Skin of body (tissue), 2 donors: Measurements from ENCODE around the gene BNIP5. TPM values are rescaled to one million over a fixed set of nuclear protein-coding genes. Genes with fewer than 3 reads are reported as not detected.
A peak's percentile ranks its signal among the peaks of the same experiment; 100 is the strongest.
"Not testable (repeated sequence)": the region's sequence is repeated elsewhere in the genome, so short reads cannot be mapped to it uniquely, and the experiment has no call there.

ENCODE experiments used
- DNase-seq: peaks from one replicate; lab custom pipeline; 2025; lab: John Stamatoyannopoulos, UW
- total RNA-seq: library from RNA; depleted of rRNA; stranded (reverse); fragments of >200 nt; gene quantifications from one replicate; pipeline ENCODE4 v1.2.3, GENCODE V29; 2014

BNIP5 gene
- total RNA-seq, 1 donor from 2014 or later: 0.10 TPM

- DNase-seq: no peak
These were observed 28.2 kb upstream of the BNIP5 start for GRCh38 chr6:36364669-36365479.

GRCh38 chr6:36364061-36364635, 27.5 kb upstream of the BNIP5 start:
- not testable (repeated sequence) for DNase-seq

GRCh38 chr6:36363371-36363752, 26.7 kb upstream of the BNIP5 start:
- DNase-seq: not testable (repeated sequence)

- DNase-seq: no peak
These were observed 26.1 kb upstream of the BNIP5 start for GRCh38 chr6:36362551-36363370.

GRCh38 chr6:36361071-36361470, 24.4 kb upstream of the BNIP5 start:
- DNase-seq: no peak

GRCh38 chr6:36360241-36361054, 23.8 kb upstream of the BNIP5 start:
- DNase-seq: peak; percentile 72

GRCh38 chr6:36358226-36358915, 21.7 kb upstream of the BNIP5 start:
- DNase-seq: no peak

GRCh38 chr6:36357872-36358225, 21.2 kb upstream of the BNIP5 start:
- no peak for DNase-seq

- DNase-seq: no peak
These were observed 19.1 kb upstream of the BNIP5 start for GRCh38 chr6:36355819-36356218.

GRCh38 chr6:36353411-36353915, 16.8 kb upstream of the BNIP5 start:
- no peak for DNase-seq

GRCh38 chr6:36352477-36353157, 15.9 kb upstream of the BNIP5 start:
- DNase-seq: no peak

GRCh38 chr6:36350681-36351571, 14.2 kb upstream of the BNIP5 start:
- no peak for DNase-seq

- DNase-seq: no peak
These were observed 13.4 kb upstream of the BNIP5 start for GRCh38 chr6:36350082-36350481.

GRCh38 chr6:36349240-36349639, 12.6 kb upstream of the BNIP5 start:
- DNase-seq: no peak

- DNase-seq: no peak
These were observed 10.9 kb upstream of the BNIP5 start for GRCh38 chr6:36347621-36348020.

- no peak for DNase-seq
These were observed 10.0 kb upstream of the BNIP5 start for GRCh38 chr6:36346486-36347273.

GRCh38 chr6:36345681-36346466, 9.2 kb upstream of the BNIP5 start:
- DNase-seq: no peak
